H1 (cell line): Measurements from ENCODE around the gene HERC4. TPM values are rescaled to one million over a fixed set of nuclear protein-coding genes. Genes with fewer than 3 reads are reported as not detected.

Experiments
- ATF2 ChIP-seq: IDR thresholded peaks from 2 replicates; pipeline ENCODE4 v1.6.1; 2012; ENCODE audit warnings: low read length, inconsistent platforms
- JUND ChIP-seq: IDR thresholded peaks from 2 replicates; pipeline ENCODE4 v1.6.1; 2011; ENCODE audit warnings: mild to moderate bottlenecking, improper control_type of control experiment, low read length
- RBBP5 ChIP-seq: IDR thresholded peaks from 2 replicates; pipeline ENCODE4 v1.7.1; 2012; ENCODE audit warnings: low read depth, mild to moderate bottlenecking, inconsistent platforms, low read length, moderate library complexity, borderline replicate concordance
- TEAD4 ChIP-seq: IDR thresholded peaks from 2 replicates; pipeline ENCODE4 v1.6.1; 2012; ENCODE audit warnings: low read depth, low read length, inconsistent platforms, mixed read lengths
- polyA plus RNA-seq, 7 experiments: library from polyadenylated mRNA; depleted of rRNA in 3 of 7; stranded (reverse) in 5 of 7; unstranded in 2 of 7; fragments of >200 nt in 5 of 7; fragments of 200-250 nt in 2 of 7; gene quantifications; 1 replicate in 5 of 7; 2 replicates in 1 of 7; 4 replicates in 1 of 7; pipeline versions ENCODE4 v1.2.1 to v1.2.3, GENCODE V29; 2011 to 2013; ENCODE audit warnings: missing spikeins in 2 of 7, mixed read lengths in 2 of 7
- total RNA-seq: library from RNA; stranded (reverse); fragmentation: NEBNext Ultra II Directional; extraction: Animal tissue kit (Norgen Biotek cat#: 25700); gene quantifications from 2 replicates; pipeline ENCODE4 v1.2.1, GENCODE V29; 2021

Gene HERC4
- total and polyA plus RNA-seq, 2 of the 8 experiments (the other 6 are each of a cell fraction or from before 2014, with no cell fraction given) = 7.5 to 44.0 TPM

- no peak for TF ChIP-seq RBBP5
- TF ChIP-seq ATF2 = no peak
- no peak for TF ChIP-seq TEAD4
- no peak for TF ChIP-seq JUND
Observed at GRCh38 chr10:68099736-68100135, 24.7 kb upstream of the HERC4 start (continued).
